ENCODE measurements around the gene TBPL2.
"Not testable (repeated sequence)": the region's sequence is repeated elsewhere in the genome, so short reads cannot be mapped to it uniquely, and the experiment has no call there.

The TBPL2 gene

GRCh38 chr14:55399852-55400251 lies 40.6 kb downstream of the TBPL2 start:
- DNase-seq: no peak

DNA sequence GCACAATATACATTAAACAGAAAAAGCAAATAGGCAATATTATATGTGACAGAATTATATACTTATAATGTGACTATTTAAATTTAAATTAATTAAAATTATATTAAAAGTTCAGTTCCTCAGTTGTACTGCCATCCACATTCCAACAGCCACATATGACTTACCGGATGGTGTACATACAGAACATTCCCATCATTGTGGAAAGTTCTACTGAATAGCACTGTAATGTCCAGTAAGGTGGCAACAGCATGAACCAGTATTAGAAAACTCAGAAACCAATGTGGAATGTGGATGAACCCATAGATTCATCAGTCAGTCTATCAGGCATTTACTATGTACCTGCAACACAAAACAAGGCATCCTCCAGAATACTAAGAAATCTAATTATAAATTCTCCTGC lies 41.2 kb downstream of the TBPL2 start:
- no peak for DNase-seq

DNA sequence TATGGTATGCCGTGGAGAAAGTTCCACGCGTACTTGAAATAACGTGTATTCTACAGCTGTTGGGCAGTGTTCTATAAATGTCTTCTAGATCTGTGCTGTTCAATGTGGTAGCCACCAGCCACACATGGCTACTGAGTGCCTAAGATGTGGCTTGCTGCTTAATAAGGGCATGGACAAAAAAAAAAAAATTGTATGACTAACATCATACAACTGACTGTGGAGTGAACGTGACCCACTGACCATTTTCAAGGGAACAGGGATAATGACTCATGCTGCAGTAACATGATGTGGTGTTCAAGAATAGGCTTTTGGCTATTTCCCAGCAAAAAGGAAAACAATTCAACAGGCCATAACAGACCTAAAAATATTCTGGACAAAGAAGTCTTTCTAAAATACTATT lies 41.7 kb downstream of the TBPL2 start:
- DNase-seq: no peak

GRCh38 chr14:55389330-55389729 lies 51.1 kb downstream of the TBPL2 start:
- DNase-seq: no peak

GRCh38 chr14:55388160-55388559 lies 52.3 kb downstream of the TBPL2 start:
- no peak for DNase-seq

GRCh38 chr14:55387121-55387520 lies 53.3 kb downstream of the TBPL2 start:
- no peak for DNase-seq

DNA sequence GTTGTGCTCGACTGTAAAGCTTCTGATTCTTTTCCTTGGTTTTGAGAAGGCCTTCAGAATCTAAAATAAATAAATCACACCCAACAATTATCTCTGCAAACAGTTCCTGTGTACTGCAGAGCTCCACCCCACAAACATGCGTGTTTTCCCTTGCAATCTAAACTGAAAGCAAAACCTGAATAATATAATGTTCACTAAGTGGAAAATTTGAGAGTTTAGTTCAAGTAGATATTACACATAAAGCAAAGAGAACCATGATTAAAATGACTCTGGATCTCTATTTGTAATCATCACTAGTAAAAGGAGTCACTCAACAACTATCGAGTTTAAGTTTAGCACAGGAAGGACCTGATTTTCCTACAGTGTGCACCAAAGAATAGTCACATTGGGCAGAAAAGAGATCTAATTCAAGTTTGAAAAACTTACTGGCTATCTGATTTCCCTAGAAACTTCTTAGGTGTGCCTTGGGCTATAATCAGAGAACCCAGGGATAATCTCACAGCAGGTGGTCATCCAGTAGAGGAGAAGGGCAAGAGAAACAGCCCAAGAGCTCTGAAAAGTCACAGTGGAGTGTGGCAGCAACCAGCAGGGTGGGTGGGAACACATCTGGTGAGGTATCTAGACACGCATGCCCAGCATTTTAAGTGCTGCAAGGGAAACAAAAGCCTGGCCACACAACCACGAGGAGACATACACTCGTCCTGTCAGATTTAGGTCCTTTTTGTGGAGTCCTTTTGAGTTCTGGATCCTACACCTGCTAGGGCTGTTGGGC lies 54.2 kb downstream of the TBPL2 start:
- no peak for DNase-seq

- DNase-seq: no peak
Observed at GRCh38 chr14:55384536-55384935, 55.9 kb downstream of the TBPL2 start.

- DNase-seq: no peak
Observed at GRCh38 chr14:55383541-55384140, 56.8 kb downstream of the TBPL2 start.

DNA sequence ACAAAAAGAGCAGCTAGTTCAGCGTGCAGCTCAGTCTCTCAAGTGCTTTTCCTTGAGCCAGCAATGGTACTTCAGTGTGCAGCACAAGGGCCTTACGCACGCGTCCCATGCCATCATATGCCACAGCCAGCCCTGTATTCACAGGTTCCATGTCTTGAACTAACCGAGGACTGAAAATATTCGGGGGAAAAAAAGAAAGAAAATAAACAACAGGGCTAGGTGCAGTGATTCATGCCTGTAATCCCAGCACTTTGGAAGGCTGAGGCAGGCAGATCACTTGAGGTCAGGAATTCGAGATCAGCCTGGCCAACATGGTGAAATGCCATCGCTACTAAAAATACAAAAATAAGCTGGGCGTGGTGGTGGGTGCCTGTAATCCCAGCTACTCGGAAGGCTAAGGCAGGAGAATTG lies 57.4 kb downstream of the TBPL2 start:
- not testable (repeated sequence) for DNase-seq

DNA sequence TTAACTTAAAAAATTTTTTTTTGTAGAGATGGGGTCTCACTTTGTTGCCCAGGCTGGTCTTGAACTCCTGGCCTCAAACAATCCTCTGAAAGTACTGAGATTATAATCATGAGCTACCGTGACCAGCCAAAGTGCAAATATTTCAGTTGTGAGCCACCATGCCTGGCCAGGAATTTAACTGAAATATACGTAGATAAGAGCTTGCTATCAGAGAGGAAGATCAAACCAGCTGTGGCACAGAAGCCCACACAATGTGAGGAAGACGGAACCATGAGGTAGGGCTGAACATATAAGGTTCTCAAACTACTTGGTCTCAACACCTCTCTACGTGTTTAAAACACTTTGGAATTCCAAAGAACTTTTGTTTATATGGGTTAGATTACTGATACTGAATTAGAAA lies 57.9 kb downstream of the TBPL2 start:
- no peak for DNase-seq

DNA sequence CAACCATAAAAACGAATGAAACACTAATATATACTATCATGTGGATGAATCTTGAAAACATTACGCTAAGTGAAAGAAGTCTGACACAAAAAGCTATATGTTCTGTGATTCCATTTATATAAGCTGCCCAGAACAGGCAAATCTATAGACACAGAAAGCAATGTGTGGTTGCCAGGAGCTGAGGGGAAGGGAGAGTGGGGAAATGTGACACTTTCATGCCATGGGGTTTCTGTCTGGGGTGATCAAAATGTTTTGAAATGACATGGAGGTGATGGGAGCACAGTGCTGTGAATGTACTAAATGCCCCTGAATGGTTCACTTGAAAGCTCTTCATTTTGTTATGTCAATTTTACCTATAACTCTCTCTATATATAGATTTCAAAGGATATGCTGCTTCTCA lies 58.9 kb downstream of the TBPL2 start:
- DNase-seq: no peak

- no peak for DNase-seq
Observed at GRCh38 chr14:55381040-55381439, 59.4 kb downstream of the TBPL2 start.

- no peak for DNase-seq
Observed at GRCh38 chr14:55377236-55377635, 63.2 kb downstream of the TBPL2 start.

DNA sequence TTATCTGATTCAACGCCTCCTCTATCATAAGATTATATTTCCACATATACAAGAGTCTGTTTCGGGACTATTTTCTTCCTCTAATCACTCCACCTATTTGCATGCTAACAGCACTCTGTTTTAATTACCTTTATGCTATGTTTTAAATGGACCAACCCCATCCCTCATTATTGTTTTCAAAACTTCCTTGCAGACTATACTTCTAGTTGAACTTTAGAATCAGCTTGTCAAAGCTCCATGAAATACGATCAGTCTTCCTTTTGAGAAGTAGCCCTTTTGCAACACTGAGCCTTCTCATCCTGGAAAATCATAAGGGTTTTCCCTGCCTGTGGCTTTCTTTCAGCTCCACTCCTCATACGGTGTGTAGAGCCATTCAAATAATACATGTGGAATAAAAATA lies 65.6 kb downstream of the TBPL2 start:
- no peak for DNase-seq

DNA sequence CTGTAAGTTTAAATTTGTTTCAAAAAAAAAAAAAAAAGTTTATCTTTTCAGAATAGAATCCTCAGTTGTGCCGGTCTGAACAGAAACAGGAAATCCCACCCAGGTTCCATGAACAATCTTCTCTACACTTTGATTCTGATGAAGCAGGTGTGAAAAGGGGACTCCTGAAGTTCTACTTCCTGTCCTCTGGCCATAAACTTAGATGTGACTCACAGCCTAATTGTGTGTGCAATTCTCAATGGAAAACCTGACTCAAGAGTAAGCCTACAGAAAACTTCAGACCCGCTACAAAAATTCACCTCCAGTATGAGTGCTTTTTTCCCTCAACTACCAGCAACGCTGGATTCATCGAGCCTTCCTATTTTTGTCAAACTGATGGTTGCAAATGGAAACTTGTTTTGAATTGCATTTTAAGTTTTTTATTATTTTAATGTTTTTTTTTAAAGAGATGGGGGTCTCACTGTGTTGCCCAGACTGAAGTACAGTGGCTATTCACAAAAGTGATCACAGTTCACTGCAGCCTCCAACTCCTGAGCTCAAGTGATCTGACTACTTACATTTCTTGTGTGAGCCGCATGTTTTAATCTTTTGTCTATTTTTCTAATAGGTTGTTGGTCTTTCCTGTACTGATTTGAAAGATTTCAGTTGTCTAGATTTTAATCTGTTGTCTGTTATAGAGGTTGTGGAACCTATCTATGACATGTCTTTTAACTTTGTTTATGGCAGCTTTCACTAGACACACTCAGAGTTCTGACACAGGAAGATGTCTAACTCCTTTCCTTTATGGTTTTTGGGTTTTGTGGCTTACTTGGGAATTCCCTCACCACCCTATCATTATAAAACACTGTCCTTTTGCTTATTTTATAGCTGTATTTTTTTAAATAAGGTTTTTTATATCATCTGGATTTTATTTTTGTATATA lies 66.4 kb downstream of the TBPL2 start:
- DNase-seq: no peak

GRCh38 chr14:55372825-55373224 lies 67.6 kb downstream of the TBPL2 start:
- DNase-seq: no peak

- DNase-seq: no peak
Observed at GRCh38 chr14:55372423-55372822, 68.0 kb downstream of the TBPL2 start.

DNA sequence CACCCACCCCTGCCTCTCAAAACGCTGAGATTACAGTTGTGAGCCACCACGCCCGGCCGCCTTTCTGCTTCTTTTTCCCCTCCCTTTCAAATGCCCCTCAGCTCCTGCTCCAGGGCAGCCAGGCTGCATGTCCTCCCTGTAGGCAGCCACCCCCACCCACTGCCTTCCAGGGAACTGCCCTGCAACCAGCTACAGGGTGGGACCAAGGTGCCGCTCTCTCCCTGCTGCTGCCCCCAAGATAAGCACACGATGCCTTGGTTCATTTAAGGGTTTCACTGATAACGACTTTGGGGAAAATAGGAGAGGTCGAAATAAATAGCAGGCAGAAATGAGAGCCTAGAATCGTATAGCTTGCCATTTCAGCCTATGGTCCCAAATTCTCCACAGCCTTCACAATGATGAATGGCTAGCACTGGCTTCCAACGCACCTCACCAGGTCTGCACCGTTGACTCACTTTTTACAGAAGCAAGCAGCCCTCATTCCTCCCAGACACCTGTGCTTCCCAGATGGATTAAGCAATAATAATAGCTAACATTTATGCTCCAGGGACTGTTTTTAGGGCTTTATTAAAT lies 69.4 kb downstream of the TBPL2 start:
- DNase-seq: no peak

- no peak for DNase-seq
Observed at GRCh38 chr14:55366271-55366670, 74.1 kb downstream of the TBPL2 start.
